GM18507 (cell line): Measurements from ENCODE around the gene ZP1.

ENCODE experiments used
- DNase-seq: peaks from one replicate; pipeline ENCODE4 v3.0.0; 2011; ENCODE audit warnings: low read depth; ENCODE audit not compliant: insufficient read length; ENCODE audit errors: extremely low spot score
- FAIRE-seq: peaks from 2 replicates; lab custom pipeline; 2011; peaks lifted over from hg19 to GRCh38; lab: Jason Lieb, UNC

The ZP1 gene

DNA sequence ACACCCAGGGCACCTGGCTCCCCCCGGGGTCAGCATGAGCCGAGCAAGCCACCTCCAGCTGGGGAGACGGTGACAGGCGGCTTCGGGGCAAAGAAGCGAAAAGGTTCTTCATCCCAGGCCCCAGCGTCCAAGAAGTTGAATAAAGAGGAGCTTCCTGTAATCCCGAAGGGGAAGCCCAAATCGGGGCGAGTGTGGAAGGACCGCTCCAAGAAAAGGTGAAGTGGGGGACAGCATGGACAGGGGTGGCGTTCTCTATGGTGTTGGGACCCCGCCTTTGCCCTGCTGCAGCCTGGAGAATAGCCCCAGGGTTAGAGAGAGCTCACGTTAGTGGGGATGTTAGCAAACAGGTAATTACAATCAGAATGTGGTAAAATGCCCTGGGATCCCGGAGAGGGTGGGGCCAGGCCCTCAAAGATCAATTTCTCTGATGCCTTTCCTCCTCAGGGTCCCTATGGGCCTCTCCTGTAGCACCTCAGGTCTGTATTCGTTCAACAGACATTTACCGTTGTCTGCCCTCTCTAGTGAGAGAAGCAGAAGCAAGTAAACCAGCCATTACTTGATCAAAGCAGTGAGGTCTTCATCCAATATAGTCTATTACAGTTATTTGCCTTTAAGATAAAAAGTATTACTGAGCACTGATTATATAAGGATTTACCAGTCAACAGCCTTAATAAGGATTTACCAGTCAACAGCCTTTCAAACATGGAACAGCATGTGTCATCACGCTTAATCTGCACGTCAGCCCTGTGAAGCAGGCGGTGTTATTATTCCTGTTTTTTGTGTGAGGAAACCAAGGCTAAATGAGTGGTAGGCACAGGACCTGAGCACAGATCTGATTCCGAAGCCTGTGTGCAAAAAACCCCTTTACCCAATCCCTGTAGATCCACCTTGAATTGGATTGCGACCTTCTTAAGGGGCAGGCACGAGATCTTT is 24.4 kb upstream of the ZP1 start:
- DNase-seq: no peak
- FAIRE-seq: no peak

DNA sequence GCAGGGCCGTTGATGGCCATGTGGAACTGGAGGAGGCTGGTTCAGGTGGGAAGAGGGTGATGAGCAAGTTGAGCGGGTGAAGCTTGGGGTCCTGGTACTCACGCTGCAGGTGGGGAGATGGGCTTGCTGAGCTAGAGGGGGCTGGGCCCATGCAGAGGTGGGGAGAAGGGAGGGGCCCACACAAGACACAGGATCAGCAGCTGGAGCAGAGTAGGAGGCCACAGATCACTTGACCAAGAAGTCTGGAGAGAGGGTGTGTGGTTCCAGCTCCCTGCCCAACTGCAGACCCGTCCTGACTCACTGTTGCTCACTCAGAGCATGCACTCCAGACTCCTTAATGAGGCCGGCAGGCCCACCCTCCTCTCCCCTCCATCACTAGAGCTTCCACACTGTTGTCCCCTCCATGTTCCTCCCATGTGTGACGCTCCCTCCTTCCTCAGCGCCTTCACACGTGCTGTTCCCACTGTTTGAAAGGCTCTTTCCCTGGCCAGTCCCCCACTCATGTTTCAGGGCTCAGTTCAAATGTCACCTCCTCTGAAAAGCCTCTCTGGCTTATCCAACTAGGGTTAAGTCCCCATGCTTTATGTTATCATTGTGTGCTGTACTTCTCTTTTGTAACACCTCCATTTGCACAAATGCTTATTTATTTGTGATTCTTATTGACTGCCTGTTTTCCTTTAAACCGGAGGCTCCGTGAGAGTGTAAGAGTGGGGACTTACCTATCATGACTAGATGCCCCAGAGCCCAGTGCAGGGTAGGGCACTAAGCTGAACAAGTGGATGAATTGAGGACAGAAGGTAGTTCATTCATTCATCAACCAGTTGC is 23.1 kb upstream of the ZP1 start:
- FAIRE-seq (no peak), DNase-seq (no peak)

DNA sequence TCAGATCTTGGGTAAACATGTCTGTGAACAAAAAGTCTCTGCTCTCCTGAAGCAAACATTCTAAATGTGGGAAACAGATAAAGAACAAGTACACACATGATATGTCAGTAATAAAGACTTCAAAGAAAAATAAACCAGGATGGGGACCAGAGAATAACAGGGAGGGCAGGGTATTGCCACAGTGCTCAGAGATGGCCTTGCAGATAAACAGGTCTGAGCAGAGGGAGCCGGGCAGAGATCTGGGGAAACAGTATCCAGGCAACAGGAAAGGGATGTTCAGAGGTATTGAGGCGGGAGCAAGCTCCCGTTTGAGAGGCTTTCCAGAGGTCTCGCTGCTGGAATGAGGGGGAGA is 22.5 kb upstream of the ZP1 start:
- no peak for FAIRE-seq
- DNase-seq: no peak

DNA sequence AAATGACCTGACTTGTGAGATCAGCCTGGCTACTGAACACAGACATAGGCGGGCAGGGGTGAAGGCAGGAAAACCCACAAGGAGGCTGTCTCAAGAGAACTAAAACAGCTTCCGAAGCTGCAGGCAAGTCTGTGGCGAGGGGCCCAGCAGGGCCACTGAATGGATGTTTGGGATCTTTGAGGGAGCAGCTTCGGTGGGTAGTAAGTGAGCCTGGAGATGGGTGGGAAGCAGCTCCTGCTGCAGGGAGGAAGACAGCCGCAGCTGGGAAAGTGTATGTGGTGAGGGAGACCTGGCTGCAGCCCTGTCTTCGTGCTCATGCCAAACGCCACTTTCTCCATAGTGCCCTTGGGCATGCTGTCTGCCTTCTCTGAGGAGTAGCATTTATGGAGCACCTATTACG is 22.0 kb upstream of the ZP1 start:
- no peak for DNase-seq
- FAIRE-seq: no peak

DNA sequence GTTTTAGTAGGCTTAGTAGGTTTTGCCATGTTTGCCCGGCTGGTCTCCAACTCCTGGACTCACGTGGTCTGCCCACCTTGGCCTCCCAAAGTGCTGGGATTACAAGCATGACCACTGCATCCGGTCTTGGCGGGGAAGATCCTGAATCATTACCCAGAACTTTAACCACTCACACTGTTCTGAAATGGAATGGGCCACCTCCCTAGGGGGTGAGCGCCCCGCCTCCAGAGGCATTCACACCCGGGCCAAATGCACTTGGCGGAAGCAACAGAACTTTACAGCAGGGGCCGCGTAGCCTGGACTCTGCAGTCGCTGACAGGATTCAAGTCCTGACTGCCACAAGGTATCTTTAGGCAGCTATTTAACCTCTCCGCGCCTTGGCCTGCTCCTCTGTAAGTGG is 20.1 kb upstream of the ZP1 start:
- DNase-seq (no peak), FAIRE-seq (no peak)

DNA sequence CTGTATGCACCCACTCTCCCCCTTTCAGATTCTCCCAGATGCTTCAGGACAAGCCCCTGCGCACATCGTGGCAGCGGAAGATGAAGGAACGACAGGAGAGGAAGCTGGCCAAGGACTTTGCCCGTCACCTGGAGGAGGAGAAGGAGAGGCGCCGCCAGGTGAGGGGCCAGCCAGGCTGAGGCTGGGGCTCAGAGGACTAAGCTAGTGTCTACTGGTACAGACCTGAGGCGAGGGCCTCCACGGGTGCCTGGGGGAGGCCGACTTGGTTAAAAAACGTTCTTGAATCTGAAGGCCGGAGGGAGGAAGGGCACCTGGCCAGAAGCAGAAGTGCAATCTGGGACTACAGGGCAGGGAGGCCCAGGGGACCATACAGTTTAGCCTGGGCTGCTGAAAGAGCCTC is 19.4 kb upstream of the ZP1 start:
- FAIRE-seq (no peak), DNase-seq (no peak)

DNA sequence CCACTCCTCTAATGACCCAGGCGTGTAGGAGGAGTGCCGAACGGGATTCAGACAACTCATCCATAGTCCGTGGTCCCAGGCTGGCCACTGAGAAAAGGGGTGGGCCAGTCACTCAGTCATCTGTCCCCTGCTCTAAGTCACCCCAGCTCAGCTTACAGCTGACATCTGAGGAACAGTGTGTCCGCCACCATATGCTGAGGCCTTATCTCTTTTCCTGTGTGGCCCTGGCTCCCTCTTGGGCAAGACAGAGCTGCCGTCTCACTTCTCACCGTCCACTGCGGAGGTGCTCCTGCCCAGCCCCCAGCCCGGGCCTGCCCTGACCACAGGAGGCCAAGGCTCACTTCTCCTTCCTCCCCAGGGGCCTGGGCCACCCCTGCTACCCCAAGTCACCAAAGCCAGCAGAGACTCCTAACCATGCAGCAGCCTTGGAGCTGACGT is 18.6 kb upstream of the ZP1 start:
- DNase-seq: no peak

DNA sequence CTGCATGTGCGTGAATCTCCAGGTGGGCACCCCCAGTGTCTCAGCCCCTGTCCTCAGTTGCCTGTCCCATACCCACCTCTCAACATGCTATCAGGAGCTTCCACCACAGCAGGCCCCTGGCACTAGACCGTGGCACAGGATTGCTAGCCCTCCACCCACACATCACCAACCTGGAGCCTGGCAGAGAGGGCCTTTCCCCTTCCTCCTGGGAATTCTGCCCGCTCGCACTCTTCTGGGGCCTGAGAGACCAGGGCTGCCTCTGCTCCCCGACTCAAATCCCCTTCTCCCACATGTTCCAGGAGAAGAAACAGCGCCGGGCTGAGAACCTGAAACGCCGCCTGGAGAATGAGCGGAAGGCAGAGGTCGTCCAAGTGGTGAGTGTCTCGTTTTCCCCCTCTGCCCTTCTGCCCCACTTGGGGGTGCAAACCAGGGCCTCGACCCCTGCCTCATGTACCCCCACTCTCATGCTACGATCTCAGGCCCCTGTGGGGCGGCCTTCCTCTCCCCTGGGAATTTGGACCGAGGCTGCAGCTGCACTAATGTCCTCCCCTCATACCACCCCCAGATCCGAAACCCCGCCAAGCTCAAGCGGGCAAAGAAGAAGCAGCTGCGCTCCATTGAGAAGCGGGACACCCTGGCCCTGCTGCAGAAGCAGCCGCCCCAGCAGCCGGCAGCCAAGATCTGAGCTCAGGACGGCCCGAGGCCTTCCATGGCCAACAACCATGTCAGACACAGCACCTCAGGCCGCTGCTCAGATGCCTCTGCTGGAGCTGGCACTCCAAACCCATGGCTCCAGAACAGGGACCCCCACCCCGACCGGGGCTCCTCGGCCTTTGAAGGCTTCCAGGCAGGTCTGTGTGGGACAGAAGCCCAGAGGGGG is 17.5 kb upstream of the ZP1 start:
- FAIRE-seq (no peak), DNase-seq (no peak)

More for the DNA sequence above, 18.6 kb upstream of the ZP1 start:
- no peak for FAIRE-seq

DNA sequence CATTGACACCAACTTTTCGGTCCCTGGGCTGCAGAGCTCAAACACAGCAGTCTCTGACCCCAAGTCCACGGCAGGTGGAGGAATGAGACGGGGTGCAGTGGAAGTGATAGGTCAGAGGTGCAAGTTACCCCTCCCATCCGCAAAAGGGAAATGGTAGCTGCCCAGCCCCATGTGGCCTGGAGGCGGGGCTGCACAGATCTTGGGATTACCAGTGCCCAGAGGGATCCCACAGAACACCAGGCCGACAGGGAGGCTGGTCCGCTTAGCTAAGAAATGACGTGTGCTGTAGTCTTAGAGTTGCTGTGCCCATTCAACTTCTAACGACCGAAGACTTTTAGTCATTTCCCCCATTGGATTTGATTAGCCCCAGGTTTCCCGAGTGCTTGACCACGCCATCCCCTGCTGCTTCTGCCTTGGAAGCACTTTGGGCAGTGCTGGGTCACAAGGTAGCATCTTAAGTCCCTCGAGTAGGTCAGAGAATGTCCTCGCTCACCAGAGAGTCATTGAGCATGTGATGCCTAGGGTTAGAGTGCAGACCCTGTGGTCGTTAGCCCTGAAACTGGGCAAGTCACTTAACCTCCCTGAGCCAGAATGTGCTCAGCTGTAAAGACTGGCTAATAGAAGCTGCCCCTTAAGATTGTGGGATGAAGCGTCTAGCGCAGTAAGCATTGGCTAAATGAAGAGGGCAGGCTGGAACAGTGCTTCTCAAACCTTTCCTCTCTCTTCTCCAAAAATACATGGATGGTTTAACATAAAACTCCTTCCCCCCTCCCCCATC is 15.8 kb upstream of the ZP1 start:
- DNase-seq (no peak), FAIRE-seq (no peak)

DNA sequence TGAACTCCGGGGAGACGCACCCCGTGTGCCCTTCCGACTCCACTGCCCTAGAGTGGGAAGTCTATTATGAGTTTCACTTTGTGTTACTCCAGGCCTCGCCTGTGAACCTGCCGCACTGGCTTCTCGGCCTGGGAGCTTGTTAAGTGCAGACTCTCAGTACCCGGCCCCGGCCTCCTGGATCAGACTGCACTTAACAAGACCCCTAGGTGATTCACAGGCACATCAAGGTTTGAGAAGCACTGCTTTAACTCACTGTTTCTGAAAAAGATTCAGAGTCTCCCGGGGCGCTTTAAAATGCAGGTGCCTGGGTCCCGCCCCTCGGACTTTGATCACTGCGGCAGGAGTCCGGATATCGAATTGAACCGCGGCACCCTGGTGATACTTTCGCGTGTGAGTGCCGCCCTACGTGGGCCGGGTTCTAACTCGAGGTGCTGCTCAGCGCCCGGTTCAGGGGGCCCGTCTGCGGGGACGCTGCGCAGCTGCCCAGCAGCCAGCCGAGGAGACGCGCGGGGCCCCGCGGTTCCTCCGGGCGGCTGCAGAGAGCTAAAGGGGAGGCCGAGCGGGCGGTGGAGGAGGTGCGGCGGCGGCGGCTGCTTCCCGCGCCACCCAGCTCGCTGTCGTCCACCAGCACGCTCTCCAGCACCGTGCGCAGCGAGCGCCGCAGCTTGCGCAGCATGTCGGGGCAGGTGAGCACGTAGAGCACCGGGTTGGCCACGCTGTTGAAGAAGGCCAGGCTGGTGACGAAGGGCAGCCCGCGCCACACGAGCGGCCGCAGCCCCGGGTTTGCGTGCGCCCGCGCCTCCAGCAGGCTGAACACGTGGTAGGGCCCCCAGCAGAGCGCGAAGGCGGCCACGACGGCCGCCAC is 15.0 kb upstream of the ZP1 start:
- no peak for DNase-seq
- no peak for FAIRE-seq

DNA sequence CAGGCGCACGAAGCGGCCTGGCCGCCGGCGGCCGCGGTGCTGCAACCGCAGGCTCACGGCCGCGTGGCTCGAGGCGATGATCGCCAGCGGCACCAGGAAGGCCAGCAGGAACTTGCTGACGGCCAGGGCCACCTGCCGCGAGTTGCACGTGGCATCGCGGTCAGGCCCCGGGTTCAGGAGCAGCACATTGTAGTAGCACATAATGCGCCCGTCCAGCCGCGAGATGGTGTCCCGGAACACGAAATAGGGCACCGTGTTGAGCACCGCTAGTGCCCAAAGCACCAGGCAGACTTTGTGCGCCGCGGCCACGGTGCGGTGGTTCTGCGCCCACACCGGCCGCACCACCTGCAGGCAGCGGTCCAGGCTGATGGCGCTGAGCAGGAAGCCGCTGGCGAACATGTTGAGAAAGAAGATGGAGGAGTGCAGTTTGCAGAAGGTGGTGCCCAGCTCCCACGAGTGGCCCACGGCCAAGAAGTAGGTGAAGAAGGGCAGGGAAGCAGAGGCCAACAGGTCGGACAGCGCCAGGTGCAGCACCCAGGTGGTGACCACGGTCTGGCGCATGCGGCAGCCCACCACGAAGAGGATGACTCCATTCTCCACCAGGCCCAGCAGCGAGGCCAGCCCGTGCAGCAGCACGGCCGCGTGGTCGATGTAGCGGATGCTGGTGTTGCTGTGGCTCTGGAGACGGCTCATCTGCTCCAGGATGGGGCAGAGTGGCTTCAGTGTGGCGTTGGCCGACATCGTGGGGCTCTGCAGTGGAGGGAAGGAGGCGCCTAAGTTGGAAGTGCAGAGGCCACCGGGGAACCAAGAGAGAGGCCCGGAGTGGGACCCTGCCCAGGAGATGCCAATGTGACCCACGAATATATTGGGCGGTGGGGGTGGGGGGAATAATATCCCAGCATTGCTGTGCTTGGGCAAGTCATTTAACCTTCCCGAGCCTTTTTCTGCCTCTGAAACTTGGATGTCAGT is 14.1 kb upstream of the ZP1 start:
- DNase-seq (no peak), FAIRE-seq (no peak)

DNA sequence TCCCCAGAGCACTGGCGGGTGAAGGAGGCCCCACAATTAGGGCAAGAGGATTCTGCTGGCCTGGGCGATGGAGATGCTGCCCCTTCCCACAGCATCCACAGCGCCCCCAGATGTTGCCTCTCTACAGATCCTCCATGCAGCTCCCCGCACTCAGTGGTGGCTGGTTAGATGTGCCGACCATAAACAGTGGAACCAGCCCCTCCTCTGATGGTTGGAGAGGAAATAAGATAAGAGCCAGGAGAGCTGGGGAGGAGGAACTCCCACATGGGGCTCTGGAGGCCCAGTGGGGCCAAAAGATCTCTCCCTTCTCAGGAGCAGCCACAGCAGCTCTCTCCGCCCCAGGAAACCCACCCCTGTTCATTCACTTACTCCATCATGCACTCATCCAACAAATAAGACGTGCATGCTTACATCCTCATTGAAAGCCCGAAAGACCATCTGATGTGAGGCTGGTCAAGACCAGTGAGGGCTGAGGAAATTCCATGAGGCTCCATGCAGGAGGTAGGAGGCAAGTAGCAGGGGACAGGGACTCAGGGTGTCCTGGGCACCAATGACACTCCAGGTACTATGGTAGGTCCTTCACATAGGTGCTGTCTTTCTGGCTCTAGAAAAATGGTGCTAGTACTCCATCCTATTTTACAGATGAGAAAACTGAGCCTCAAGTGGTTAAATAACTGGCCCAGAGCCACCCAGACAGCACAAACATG is 13.0 kb upstream of the ZP1 start:
- no peak for DNase-seq
- FAIRE-seq: no peak

DNA sequence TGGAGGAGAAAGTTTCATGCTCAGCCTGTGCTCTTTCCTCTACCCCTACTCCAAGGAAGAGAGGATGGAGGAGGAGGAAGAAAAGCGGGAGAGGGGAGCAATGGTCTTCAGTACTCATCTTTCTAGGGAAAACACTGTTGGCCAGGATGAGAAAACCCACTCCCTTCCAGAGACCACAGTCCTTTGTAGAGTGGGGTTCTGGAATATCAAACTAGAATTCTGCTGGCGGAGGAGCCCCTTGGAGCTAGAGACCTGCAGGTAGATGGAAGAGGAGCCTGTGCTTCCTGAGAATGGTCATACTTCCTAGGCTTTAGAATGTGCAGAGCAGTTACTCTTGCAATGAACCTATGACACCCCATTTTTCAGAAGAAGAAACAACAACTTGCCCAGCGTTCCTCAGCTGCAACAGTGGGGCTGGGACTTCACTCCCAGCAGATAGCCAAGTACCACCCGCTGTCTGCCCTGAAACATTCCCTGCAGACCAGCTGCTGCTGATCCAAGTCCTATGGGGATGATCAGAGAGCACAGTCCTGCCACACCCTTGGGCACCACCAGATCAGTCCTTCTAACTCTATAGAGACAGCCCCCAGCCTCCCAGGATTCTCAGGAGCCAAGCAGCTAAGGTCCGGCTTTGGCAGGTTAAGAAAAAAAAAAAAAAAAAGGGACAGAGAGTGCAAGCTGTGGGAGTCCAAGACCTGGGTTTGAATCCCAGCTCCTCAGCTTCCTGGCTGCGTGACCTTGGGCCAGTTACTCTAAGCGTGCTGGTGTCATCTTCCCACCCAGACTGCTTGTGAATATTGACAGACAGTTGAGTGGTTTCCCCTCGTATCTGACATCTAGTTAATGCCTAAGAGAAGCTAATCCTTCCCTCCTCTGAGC is 12.3 kb upstream of the ZP1 start:
- DNase-seq (no peak), FAIRE-seq (no peak)

DNA sequence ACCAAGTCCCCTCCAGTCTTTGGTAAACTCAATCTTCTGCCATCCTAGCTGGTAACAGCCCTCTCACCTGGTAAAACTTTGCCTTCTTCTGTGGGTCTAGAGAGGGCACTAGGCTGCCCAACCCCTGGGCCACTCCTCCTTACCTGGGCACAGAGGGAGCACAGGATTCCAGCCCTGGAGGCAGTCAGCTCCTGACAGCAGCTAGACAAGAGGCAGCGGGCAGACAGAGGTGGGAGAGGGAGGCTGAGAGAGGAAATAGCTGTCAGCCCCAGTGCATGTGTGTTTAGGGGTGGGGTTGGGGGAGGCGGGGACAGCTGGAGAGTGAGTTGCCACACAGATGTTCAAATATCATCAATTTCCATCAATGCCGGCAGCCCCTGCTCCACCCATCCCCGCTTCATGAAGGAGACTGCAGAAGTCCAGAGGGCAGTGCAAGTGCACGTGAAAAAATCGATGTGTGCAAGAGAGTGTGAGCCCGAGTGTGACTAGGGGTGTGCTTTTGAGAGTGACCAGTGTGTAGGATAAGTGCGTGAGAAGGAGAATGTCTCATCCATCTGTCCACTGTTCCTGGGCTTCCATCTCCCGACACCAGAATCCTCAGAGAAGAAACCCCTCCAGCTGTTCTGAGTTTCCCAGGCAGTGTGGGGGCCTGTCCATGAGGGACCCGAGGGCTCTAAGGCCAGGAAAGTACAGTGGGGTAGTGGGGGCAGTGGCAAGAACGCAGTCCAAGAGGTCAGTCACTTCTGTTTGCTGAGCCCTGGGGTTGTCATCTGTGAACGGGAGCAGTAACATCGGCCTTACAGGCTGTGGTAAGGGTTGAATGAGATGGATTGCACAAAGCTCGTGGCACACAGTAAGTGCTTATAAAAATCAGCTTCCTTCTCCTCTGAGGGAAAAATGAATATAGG is 11.4 kb upstream of the ZP1 start, which contains the start of gene PTGDR2:
Gene PTGDR2, minus strand, starts transcription at position 225 of the 908 bp plus-strand sequence. CDS start 2,228 bp downstream, outside the sequence.
- no peak for FAIRE-seq

More for the DNA sequence above, 11.4 kb upstream of the ZP1 start, which contains the start of gene PTGDR2:
- no peak for DNase-seq
